NCI-H1694 treated with DMSO at 0.1 percent for 48 hours (cell line): ENCODE data around the gene RELN.

Experiments used
- DNase-seq: peaks from one replicate; lab custom pipeline; 2025; lab: John Stamatoyannopoulos, UW

Gene RELN

DNA sequence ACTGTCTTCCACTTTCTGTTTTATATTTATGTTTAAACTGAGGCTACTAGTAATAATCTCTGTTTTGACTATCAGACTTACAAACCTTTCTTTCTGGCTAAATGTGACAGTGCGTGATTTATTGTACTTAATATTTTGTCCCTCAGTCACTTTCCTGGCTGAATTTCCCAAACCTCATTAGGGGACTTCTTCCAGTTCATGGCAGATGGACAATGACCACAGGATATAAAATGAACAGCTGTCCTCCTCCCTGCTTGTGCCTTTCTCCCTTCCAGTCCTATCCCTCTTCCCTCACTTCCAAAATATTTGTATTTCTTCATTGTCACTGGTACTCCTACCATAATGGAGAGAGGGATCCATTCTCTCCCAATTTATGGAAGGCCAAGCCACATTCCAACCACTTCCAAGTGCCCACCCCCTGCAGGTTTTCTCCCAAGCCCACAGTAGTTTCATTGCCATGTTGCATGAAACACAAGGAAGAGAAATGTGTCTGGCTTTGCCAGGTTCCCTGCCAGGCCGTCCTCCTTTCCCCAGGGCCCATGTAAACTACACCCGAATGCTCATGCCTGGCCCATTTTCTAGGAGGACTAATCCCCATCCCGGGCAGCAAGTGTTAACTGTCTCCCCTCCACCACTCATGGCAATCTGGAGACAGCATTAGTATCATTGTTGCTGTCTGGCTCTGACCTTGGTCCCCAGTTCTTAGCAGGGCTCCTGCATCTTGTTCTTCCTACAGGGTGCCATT, 273.9 kb downstream of the RELN start:
- no peak for DNase-seq

DNA sequence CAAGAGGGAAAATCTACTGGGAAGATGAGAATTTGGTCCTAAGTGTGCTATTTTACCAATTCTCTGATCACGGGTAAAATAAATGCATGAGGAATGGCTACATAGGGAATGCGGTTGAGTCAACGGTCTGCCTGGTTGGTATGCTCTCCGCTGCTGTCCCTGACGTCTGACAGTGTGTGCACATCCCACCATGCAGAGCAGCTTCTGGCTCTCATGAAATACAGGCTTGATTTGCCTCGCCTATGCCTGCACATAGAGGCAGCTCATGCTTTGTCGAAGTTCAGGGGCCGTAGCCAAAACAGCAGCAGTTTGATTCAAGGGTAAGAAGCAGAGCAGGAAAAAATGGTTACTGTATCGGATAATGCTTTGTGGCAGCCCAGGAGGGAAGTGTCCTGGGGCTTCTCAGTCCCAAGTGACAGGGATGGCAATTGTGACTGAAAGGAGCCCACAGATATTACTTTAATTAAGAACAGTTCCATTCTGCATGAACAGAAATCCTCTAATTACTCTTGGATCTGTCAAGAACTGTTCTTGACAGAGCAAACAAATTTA, 275.0 kb downstream of the RELN start:
- DNase-seq: no peak

- DNase-seq: no peak
Observed at GRCh38 chr7:103712991-103713778, 276.3 kb downstream of the RELN start.

DNA sequence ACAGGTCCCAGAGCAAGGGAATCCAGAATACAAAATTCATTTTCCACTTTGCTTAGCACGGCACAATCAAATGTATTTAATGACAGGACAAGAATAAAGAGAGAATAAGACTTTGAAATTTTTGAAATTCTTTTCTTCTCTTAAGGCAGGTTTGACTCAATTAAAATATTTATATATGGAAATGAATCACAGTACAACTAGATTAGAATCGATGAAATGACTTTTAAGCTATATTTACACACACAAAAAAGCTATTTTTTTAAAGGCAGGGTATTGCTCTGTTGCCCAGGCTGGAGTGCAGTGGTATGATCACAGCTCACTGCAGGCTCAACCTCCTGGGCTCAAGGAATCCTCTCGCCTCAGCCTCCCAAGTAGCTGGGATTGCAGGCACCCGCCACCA, 278.0 kb downstream of the RELN start:
- DNase-seq: no peak

DNA sequence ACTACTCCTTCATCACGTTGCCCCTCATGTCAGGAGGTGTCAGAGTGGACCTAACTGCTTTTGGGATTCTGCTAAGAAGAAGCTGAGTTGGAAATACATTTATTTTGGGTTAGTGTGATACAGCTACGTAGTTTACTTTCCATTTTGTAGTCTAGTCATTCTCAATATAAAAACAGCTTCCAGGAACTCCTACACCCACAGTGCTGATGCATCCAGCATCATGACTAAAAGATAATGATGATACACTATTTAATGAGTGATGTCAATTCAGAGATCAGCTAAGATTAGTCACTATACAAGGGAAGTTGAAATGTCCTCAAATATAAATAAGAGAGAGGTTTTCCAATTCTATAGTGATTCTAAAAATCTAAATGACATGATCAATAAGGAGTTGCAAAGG, 279.2 kb downstream of the RELN start:
- no peak for DNase-seq

DNA sequence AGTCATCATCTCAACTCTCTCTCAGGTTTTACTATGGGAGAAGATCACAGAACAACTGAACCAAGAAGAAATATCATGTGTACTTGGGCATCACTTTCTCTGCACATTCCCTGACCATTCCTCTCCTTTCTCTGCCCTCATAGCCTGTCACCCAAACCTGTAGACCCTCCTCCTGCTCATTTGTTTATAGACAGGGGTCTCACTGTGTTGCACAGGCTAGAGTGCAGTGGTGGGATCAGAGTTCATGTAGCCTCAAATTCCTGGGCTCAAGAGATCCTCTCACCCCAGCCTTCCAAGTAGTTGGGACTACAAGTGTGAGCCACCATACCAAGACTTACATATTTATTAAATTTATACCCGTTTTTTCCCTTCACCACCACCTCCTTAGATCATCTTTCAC, 282.7 kb downstream of the RELN start:
- DNase-seq: no peak

GRCh38 chr7:103705542-103705941, 283.9 kb downstream of the RELN start:
- no peak for DNase-seq

- peak; percentile 73 for DNase-seq
Observed at GRCh38 chr7:103704701-103705100, 284.8 kb downstream of the RELN start.

- DNase-seq: no peak
Observed at GRCh38 chr7:103702982-103703381, 286.5 kb downstream of the RELN start.

DNA sequence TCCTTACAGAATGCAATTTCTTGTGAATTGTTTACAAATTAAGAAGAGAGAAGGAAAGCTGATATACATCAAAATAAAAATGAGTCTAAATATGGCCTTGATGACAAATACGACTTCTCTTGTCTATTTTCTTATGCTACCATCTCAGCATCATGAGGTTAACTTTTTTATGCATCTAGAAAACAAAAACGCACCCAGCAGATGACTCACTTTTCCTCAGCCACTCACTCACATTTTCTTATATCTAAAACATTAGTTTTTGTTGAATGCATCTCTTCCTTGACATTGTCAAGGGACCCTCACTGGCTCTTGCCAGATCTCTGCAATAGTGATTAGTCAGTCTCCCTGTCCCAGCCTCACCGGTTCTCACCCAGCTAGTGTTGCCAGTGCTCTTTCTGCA, 287.0 kb downstream of the RELN start:
- no peak for DNase-seq

GRCh38 chr7:103699032-103699431, 290.4 kb downstream of the RELN start:
- DNase-seq: no peak

DNA sequence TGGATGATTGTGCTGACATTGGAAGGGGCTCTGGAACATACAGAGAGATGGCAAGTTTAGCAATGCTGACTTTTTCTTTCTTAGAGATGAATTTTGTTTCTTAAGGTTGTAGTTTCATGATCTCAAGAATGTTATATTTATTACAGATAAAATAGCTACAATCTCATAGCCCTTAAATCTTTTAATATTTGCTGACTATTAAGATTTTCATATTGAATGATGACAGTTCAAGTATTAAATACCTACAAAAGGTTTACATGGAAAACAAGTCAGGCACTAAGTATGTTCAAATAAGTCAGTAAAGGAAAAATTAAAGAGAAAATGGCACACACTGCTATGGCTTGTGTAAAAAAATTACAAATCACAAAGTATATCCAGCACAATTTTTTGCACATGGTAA, 291.4 kb downstream of the RELN start:
- DNase-seq: no peak

DNA sequence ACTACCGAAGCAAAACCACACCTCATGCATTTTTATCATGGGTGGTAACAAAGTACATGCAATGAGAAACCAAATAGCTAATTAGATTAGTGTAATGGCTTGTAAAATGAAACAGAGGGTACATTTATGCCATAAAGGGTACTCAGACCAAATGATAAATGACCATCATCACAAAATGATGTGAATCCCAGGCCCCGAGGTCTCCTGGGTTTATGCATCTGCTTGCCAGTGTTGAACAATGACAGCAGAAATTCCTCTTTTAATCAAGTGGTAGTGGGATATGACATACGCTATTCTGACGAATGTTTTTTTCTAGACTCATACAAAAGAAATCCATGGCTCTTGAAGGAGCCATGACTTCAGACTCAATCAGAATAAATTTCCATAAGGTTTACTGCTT, 293.9 kb downstream of the RELN start:
- no peak for DNase-seq

DNA sequence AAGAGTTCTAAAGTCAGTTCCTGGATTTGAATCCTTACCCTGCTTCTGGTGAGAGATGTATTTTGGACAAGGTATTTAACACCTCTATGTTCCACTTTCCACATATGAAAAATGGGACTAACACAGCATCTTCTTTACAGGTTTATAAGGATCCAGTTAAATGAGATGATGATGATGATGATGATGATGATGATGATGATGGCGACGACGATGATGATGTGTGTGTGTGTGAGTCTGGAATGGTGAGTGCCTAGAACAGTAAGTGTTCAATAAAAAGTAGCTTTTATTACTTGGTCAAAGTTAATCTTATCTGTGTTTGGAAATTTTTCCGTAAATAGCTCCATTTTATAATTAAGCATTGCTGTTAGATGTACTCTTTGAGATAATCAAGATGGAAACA, 295.2 kb downstream of the RELN start:
- DNase-seq: no peak

- no peak for DNase-seq
Observed at GRCh38 chr7:103691291-103691690, 298.2 kb downstream of the RELN start.

DNA sequence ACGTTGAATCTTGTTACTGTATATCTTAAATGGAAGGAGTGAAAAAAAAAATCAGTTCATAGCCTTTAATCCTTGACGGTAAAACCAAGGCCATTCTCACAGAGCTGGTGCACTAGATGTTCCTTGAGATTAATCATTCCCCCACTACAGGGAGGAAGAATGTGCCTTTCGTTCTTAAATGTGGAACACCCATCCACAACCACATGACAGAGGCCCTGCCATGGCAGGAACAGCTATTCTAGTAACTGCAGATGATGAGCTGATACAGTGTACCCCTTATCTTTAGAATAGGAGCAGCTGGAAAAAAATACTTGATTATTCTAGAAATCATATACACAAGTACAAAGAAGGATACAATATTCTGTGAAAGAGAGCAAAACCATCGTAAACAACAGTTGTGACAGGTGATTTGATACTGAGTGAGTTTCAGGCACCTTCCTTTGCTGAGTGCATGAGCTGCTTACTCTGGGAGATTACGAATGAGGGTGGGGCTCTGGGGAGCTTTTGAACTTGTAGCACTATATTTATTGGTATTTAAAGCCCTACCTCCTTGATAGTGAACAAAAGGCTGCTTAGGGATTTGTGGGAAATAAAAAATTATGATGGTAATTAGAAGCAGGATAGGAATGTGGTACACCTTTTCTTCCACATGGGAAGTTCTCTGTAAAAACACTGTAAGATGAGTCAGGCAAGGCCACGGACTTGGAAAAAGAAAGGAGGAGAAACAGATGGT, 299.1 kb downstream of the RELN start:
- no peak for DNase-seq

DNA sequence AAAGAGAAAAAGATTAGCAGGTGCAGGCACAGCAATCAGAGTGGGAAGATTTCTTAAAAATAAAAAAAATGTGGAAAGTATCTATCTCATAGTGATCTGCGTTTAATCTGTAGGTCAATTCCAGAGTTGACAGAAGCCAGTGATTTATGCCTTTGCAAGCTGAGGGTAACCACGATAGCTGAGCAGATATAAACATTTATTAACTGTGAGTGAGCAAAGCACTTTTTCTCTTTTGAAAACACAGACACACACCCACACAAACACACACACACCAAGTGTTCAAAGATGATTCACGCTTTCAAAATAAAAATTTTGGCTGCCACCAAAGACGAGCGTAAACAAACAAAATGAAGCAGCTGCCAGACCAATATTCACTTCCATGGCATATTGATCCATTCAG, 300.2 kb downstream of the RELN start:
- DNase-seq: no peak

GRCh38 chr7:103687951-103688350, 301.5 kb downstream of the RELN start:
- DNase-seq: peak; percentile 83

GRCh38 chr7:103687272-103687671, 302.2 kb downstream of the RELN start:
- no peak for DNase-seq

- peak; percentile 88 for DNase-seq
Observed at GRCh38 chr7:103686763-103687162, 302.7 kb downstream of the RELN start.

DNA sequence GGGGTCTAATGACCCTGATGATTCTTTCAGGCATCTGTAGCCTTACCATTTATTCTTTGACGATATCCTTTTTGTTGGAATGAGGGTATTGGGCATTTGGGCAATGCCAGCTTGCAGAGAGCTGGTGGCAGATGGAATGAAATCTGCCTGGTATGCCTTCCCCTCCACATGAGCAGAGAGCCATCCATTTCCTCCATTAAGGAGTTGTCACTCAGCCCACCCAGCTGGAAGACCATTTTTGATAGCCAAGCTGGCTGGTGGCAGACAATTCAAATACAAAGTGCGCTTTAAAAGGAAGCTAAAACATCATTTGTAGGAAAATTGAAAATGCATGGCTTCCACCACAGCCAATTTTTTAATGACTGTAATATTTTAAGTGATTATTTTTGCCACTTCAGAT, 303.4 kb downstream of the RELN start:
- DNase-seq: peak; percentile 98

DNA sequence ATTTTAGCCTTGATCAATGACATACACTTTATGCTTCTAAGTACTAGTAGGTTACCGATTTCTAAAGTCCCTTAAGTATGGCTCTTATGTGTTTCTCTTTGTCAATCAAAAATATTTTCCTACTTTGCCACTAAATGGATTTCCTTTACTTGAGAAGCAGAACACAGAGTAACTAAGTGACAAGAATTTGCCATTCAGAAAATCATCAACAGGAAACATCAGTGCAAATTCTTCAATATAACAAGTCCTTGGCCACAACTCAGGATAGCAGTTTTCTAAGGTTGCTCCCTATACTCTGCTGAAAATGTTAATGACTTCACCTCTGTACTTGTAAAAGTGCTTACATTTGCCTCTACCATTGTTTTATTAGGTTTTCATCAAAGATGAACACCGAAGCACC, 303.8 kb downstream of the RELN start:
- DNase-seq: no peak

- no peak for DNase-seq
Observed at GRCh38 chr7:103683348-103683747, 306.1 kb downstream of the RELN start.
